Measurements from ENCODE around the gene KDM3A.

Gene KDM3A

DNA sequence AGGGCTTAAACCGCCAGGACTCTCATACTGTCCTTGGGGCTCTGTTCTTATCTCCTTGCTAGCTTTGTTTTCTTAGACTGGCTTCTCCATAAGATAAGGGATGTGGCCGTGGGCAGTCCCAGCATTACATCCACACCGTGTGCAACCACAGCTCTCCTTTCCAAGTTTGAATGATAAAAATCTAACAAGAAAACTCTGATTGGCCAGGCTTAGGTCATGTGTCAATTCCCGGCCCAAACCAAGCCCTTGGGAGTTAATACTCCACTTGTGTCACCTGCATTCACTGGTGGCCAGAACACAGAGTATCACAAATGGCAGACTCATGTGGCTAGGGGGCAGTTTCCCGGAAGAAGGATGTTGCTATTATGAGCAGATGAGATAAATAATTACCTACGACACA is 43.2 kb upstream of the KDM3A start:
- ChIA-PET POLR2A (ENCODE audit: low non-redundant PET) (no interaction called here), CTCF (interaction anchor here (0.9 kb wide), 1 partner anchor 43 kb away, joined by 3 read pairs; the partner anchor contains the start of gene KDM3A)
- no peak for DNase-seq (ENCODE audit: low spot score)
- TF ChIP-seq, protein P1, sequence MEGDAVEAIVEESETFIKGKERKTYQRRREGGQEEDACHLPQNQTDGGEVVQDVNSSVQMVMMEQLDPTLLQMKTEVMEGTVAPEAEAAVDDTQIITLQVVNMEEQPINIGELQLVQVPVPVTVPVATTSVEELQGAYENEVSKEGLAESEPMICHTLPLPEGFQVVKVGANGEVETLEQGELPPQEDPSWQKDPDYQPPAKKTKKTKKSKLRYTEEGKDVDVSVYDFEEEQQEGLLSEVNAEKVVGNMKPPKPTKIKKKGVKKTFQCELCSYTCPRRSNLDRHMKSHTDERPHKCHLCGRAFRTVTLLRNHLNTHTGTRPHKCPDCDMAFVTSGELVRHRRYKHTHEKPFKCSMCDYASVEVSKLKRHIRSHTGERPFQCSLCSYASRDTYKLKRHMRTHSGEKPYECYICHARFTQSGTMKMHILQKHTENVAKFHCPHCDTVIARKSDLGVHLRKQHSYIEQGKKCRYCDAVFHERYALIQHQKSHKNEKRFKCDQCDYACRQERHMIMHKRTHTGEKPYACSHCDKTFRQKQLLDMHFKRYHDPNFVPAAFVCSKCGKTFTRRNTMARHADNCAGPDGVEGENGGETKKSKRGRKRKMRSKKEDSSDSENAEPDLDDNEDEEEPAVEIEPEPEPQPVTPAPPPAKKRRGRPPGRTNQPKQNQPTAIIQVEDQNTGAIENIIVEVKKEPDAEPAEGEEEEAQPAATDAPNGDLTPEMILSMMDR (conservative IDR thresholded peaks at IDR 0.05; ENCODE audit: low read depth): no peak
- no peak overlapping the region for H3K27ac ChIP-seq

DNA sequence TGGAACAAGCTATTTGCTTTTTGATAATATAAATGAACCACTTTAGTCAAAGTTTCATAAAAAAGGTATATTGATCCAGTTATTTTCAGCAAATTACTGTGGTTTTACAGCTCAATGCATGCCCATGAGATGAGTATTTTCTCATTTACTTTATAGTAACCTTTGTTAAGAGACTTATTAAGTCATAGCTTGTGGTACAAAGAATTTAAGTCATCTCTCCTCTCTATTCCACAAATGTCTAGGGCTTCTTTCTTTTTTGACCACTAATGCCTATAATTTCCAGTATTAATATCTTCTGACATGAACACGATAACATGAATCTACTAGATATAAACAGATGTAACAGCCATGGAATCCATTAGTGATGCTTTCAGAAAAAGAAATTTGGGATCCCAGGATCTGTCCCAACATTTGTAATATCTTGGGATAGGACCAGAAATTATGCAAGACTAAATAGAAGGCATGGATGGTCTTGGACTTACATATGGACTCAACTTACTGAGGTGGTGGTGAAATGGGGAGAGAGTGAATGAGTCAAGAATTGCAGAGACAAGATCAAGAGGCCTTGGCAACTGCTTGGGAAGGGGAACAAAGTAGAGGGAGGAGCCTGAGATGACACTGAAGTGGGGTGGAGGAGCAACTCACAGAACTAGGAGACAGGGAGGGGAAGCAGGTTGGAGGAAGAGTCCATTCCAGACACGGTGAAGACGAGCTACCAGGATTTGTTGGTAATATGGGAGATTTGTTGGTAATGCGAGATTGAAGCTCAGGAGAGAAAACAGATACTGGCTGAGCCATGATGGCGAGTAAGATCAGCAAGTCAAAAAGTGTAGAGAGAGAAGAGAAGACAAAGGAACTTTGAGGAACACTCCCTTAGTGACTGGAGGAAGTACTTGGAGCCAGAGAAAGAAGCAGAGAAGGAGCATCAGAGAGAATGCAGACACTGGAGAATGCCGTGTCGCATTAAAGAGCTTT is 42.4 kb upstream of the KDM3A start:
- ChIA-PET POLR2A (ENCODE audit: low non-redundant PET) (no interaction called here), CTCF (interaction anchor here (0.9 kb wide), 1 partner anchor 43 kb away, joined by 3 read pairs; the partner anchor contains the start of gene KDM3A)
- H3K27ac ChIP-seq: no peak overlapping the region
- no peak for DNase-seq (ENCODE audit: low spot score)
- TF ChIP-seq, protein P1 (conservative IDR thresholded peaks at IDR 0.05; ENCODE audit: low read depth): no peak

DNA sequence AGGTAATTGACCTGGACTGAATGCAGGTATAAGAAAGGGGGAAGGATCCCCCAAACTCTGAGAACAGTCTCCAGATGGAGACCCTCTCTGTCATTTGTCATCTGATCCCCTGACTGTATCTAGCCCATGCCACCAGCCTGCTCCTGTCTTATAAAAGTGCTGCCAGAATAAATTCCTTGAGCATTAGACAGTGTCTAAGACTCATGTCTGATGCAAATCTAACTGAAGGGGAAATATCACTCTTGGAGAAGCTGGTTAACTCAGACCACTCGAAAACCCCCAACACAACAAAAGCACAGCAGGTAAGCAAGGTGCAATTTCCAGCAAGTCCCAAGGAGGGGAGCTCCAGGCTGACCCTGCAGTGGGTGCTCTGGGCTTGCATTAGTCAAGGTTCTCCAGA is 40.9 kb upstream of the KDM3A start:
- TF ChIP-seq, protein P1 (conservative IDR thresholded peaks at IDR 0.05; ENCODE audit: low read depth): no peak
- DNase-seq (ENCODE audit: low spot score): no peak
- ChIA-PET POLR2A (ENCODE audit: low non-redundant PET) (no interaction called here), CTCF (interaction anchor here (0.7 kb wide), 1 partner anchor 15 kb away, joined by 4 read pairs; no protein-coding TSS in a partner anchor)
- H3K27ac ChIP-seq: no peak overlapping the region

DNA sequence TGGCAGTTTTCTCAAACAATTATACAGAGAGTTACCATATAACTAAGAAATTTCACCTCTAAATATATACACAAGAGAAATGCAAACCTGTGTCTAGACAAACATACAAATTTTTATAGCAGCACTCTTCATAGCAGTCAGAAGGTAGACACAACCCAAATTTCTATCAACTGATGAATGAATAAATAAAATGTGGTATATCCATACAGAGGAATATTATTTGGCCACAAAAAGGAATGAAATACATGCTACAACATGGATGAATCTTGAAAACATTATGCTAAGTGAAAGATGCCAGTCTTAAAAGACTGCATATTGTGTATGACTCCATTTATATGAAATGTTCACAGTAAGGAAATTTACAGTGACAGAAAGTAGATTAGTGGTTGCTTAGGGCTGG is 30.6 kb upstream of the KDM3A start:
- H3K27ac ChIP-seq: no peak overlapping the region
- ChIA-PET POLR2A (ENCODE audit: low non-redundant PET) (no interaction called here), CTCF (no interaction called here)
- TF ChIP-seq, protein P1 (conservative IDR thresholded peaks at IDR 0.05; ENCODE audit: low read depth): no peak
- DNase-seq (ENCODE audit: low spot score): no peak

DNA sequence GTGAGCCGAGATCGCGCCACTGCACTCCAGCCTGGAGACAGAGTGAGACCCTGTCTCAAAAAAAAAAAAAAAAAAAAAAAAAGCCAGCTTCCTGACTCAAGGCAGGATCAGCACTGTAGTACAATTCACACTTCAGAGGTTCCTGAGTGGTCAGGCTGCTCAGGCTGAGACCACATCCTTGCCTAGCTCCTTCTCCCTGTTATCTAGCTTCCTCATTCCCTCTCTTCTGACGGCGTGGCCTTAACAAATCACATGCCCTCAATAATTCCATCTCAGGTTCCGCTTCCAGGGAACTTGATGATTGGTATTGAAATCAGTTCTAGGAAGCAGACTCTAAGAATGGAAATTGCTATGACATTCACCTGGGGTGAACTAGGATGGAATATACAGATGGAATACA is 29.8 kb upstream of the KDM3A start:
- CTCF ChIA-PET: no interaction called here
- POLR2A ChIA-PET (ENCODE audit: low non-redundant PET): no interaction called here
- no peak for DNase-seq (ENCODE audit: low spot score)

DNA sequence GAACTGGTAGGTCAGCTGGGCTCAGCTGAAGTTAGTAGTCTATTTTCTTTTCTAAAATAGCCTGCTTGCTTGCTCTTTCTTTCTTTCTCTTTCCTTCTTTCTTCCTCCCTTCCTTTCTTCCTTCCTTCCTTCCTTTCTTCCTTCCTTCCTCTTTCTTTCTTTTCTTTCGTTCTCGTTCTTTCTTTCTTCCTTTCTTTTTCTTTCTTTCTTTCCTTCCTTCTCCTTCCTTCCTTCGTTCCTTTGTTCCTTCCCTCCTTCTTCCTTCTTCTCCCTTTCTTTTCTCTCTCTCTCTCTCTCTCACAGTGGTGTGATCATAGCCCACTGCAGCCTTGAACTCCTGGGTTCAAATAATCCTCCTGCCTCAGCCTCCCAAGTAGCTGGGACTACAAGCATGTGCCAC is 29.2 kb upstream of the KDM3A start:
- POLR2A ChIA-PET (ENCODE audit: low non-redundant PET): no interaction called here
- CTCF ChIA-PET: no interaction called here
- DNase-seq (ENCODE audit: low spot score): no peak
- no peak overlapping the region for H3K27ac ChIP-seq
- TF ChIP-seq, protein P1 (conservative IDR thresholded peaks at IDR 0.05; ENCODE audit: low read depth): no peak

More for the DNA sequence above, 29.8 kb upstream of the KDM3A start:
- TF ChIP-seq, protein P1 (conservative IDR thresholded peaks at IDR 0.05; ENCODE audit: low read depth): no peak
- H3K27ac ChIP-seq: no peak overlapping the region

All from RWPE1 (cell line).